K562 (cell line): ENCODE results near the gene HLF. TPM values are rescaled to one million over a fixed set of nuclear protein-coding genes. Genes with fewer than 3 reads are reported as not detected.
A peak's percentile ranks its signal among the peaks of the same experiment; 100 is the strongest.

Experiments
- CXXC5 ChIP-seq: fragments of 250-450 bp; sonication (Bioruptor Pico); IDR thresholded peaks from 2 replicates; pipeline ENCODE4 v1.8.0; 2022; ENCODE audit warnings: inconsistent platforms, mild to moderate bottlenecking, moderate library complexity
- L3MBTL2 ChIP-seq: fragments of 450-650 bp; IDR thresholded peaks from 2 replicates; pipeline ENCODE4 v1.6.1; 2016; ENCODE audit warnings: mild to moderate bottlenecking, moderate library complexity
- MEF2D ChIP-seq: conservative IDR thresholded peaks from 2 replicates; pipeline ENCODE4 v1.6.1; 2016; ENCODE audit warnings: low read depth, missing genetic modification characterization, missing compliant biosample characterization
- RAD21 ChIP-seq, 2 experiments: fragments of 250-450 bp in 1 of 2; fragments of 450-650 bp in 1 of 2; sonication (Bioruptor Pico) in 1 of 2; formaldehyde crosslinking in 1 of 2; IDR thresholded peaks in 1 of 2; conservative IDR thresholded peaks in 1 of 2; 2 replicates each; pipeline versions ENCODE4 v1.4.0 to v1.8.0; 2020 to 2022; ENCODE audit warnings: mild to moderate bottlenecking in 2 of 2, moderate library complexity in 1 of 2
- TAF15 ChIP-seq: fragments of 200-400 bp; formaldehyde crosslinking; IDR thresholded peaks from 2 replicates; pipeline ENCODE4 v1.6.1; 2017; ENCODE audit warnings: mild to moderate bottlenecking, low read depth, low read length, moderate library complexity
- polyA plus RNA-seq, 8 experiments: library from polyadenylated mRNA; depleted of rRNA in 4 of 8; stranded (reverse) in 5 of 8; unstranded in 3 of 8; fragments of >200 nt; fragmentation: Nextera tagmentation in 2 of 8; fragmentation: Illumina TruSeq in 1 of 8; extraction: Ambion mirVana in 2 of 8; extraction: Trizol in 1 of 8; gene quantifications; 2 replicates each; pipeline versions ENCODE4 v1.2.1 to v1.2.3, GENCODE V29; 2011 to 2014; ENCODE audit warnings: inconsistent platforms in 1 of 8, missing spikeins in 1 of 8
- total RNA-seq, 7 experiments: library from RNA; depleted of rRNA in 6 of 7; stranded (reverse); fragments of >200 nt in 6 of 7; fragmentation: Illumina TruSeq in 2 of 7; extraction: Trizol in 2 of 7; gene quantifications; 2 replicates each; pipeline versions ENCODE4 v1.2.1 to v1.2.3, GENCODE V29; 2011 to 2021; ENCODE audit warnings: low replicate concordance in 1 of 7
- TF ChIP-seq, protein P1 (sequence below): sonication (generic); formaldehyde crosslinking; IDR thresholded peaks from 2 replicates; pipeline ENCODE4 v1.4.0; 2020; ENCODE audit warnings: mild to moderate bottlenecking, missing genetic modification reagents
- TF ChIP-seq, protein P2 (sequence below): fragments of 450-650 bp; IDR thresholded peaks from 2 replicates; pipeline ENCODE4 v1.6.1; 2014; ENCODE audit warnings: low read depth, mild to moderate bottlenecking, moderate library complexity, borderline replicate concordance
- TF ChIP-seq, protein P3 (sequence below): fragments of 450-650 bp; formaldehyde crosslinking; IDR thresholded peaks from 2 replicates; pipeline ENCODE4 v1.4.0; 2020; ENCODE audit warnings: mild to moderate bottlenecking, moderate library complexity
- TF ChIP-seq, protein P4 (sequence below), 2 experiments: fragments of 450-650 bp; formaldehyde crosslinking in 1 of 2; IDR thresholded peaks; 2 replicates each; pipeline versions ENCODE4 v1.4.0 to v1.6.1; 2014 to 2020; ENCODE audit warnings: mild to moderate bottlenecking in 2 of 2, borderline replicate concordance in 1 of 2, low read depth in 1 of 2

Gene HLF
- total and polyA plus RNA-seq, 9 of the 15 experiments (the other 6 are each of a cell fraction or from before 2014, with no cell fraction given): 0.03 to 0.24 (median 0.09) TPM

DNA sequence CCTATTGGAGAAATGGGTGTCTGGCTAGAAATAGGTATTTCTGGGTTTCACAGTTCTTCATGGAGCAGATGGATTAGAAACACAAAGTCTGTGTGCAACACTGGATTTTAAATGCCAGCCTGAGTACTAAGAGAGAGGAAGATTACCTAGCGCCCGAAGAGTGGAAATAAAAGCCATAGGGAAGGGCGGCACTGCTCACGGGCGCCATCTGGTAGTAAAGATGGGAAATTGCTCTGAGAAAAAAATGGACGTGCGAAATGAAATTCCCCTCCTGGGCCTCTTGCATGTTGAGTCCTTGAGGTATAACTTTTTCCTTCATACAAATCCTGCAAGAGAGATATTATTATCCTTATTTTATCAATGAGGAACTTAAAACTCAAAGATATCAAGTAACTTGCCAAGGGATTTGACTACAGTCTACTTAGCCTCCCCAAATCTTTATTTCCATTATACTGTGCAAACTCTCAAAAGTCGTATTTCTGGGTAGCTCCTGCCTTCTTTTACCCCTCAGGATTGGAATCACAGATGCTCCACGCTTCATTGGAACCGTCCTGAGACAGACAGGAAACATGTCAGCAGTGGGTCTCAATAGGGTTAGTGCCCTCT, 84.1 kb downstream of the HLF start (continued):
- TF ChIP-seq RAD21 (CRISPR knock-in tag; conservative IDR thresholded peaks at IDR 0.05 in 1 of 2, IDR thresholded peaks at IDR 0.05 in 1 of 2): peak; percentile 92 to 93
- 0 out of 2 replicates have a peak, but pooled peaks have one; percentile 26 for TF ChIP-seq CXXC5 (CRISPR knock-in tag)
- TF ChIP-seq TAF15: no peak
- TF ChIP-seq, protein P1, sequence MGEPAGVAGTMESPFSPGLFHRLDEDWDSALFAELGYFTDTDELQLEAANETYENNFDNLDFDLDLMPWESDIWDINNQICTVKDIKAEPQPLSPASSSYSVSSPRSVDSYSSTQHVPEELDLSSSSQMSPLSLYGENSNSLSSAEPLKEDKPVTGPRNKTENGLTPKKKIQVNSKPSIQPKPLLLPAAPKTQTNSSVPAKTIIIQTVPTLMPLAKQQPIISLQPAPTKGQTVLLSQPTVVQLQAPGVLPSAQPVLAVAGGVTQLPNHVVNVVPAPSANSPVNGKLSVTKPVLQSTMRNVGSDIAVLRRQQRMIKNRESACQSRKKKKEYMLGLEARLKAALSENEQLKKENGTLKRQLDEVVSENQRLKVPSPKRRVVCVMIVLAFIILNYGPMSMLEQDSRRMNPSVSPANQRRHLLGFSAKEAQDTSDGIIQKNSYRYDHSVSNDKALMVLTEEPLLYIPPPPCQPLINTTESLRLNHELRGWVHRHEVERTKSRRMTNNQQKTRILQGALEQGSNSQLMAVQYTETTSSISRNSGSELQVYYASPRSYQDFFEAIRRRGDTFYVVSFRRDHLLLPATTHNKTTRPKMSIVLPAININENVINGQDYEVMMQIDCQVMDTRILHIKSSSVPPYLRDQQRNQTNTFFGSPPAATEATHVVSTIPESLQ: no peak
- TF ChIP-seq, protein P2, sequence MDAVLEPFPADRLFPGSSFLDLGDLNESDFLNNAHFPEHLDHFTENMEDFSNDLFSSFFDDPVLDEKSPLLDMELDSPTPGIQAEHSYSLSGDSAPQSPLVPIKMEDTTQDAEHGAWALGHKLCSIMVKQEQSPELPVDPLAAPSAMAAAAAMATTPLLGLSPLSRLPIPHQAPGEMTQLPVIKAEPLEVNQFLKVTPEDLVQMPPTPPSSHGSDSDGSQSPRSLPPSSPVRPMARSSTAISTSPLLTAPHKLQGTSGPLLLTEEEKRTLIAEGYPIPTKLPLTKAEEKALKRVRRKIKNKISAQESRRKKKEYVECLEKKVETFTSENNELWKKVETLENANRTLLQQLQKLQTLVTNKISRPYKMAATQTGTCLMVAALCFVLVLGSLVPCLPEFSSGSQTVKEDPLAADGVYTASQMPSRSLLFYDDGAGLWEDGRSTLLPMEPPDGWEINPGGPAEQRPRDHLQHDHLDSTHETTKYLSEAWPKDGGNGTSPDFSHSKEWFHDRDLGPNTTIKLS: no peak
- TF ChIP-seq, protein P3, sequence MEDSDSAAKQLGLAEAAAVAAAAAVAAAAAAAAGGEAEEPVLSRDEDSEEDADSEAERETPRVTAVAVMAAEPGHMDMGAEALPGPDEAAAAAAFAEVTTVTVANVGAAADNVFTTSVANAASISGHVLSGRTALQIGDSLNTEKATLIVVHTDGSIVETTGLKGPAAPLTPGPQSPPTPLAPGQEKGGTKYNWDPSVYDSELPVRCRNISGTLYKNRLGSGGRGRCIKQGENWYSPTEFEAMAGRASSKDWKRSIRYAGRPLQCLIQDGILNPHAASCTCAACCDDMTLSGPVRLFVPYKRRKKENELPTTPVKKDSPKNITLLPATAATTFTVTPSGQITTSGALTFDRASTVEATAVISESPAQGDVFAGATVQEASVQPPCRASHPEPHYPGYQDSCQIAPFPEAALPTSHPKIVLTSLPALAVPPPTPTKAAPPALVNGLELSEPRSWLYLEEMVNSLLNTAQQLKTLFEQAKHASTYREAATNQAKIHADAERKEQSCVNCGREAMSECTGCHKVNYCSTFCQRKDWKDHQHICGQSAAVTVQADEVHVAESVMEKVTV (CRISPR knock-in tag): peak; percentile 89
- TF ChIP-seq, protein P4, sequence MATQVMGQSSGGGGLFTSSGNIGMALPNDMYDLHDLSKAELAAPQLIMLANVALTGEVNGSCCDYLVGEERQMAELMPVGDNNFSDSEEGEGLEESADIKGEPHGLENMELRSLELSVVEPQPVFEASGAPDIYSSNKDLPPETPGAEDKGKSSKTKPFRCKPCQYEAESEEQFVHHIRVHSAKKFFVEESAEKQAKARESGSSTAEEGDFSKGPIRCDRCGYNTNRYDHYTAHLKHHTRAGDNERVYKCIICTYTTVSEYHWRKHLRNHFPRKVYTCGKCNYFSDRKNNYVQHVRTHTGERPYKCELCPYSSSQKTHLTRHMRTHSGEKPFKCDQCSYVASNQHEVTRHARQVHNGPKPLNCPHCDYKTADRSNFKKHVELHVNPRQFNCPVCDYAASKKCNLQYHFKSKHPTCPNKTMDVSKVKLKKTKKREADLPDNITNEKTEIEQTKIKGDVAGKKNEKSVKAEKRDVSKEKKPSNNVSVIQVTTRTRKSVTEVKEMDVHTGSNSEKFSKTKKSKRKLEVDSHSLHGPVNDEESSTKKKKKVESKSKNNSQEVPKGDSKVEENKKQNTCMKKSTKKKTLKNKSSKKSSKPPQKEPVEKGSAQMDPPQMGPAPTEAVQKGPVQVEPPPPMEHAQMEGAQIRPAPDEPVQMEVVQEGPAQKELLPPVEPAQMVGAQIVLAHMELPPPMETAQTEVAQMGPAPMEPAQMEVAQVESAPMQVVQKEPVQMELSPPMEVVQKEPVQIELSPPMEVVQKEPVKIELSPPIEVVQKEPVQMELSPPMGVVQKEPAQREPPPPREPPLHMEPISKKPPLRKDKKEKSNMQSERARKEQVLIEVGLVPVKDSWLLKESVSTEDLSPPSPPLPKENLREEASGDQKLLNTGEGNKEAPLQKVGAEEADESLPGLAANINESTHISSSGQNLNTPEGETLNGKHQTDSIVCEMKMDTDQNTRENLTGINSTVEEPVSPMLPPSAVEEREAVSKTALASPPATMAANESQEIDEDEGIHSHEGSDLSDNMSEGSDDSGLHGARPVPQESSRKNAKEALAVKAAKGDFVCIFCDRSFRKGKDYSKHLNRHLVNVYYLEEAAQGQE (IDR thresholded peaks at IDR 0.05; ENCODE audit: borderline replicate concordance): peak; percentile 91
- TF ChIP-seq, protein P4 (CRISPR knock-in tag; IDR thresholded peaks at IDR 0.05; ENCODE audit: low read depth): no peak
- no peak for TF ChIP-seq MEF2D
- TF ChIP-seq L3MBTL2: peak; percentile 40; the same call in 1 of the 2 replicates
- TF ChIP-seq, all 486 proteins: peak for 16
